Right atrium auricular region (tissue), 2 donors: ENCODE results near the gene ARMC2. TPM values are rescaled to one million over a fixed set of nuclear protein-coding genes. Genes with fewer than 3 reads are reported as not detected.

Source experiments
- DNase-seq: peaks from one replicate; pipeline ENCODE4 v3.0.0-alpha.2; 2019; ENCODE audit warnings: low spot score
- H3K27ac ChIP-seq, 2 donors: fragments of 200-600 bp; sonication (generic); 1 replicate in 1 of 2; 2 replicates in 1 of 2; pipeline ENCODE4 v1.5.1; 2016 to 2019
- H3K27me3 ChIP-seq, 2 donors: fragments of 200-600 bp; sonication (generic); one replicate each; pipeline versions ENCODE4 v1.5.1 to v1.6.0; 2017 to 2019
- H3K36me3 ChIP-seq: fragments of 200-600 bp; sonication (generic); one replicate; pipeline ENCODE4 v1.5.1; 2016
- H3K4me1 ChIP-seq, 2 donors: fragments of 200-600 bp; sonication (generic); one replicate each; pipeline versions ENCODE4 v1.5.1 to v1.6.0; 2017 to 2019
- H3K4me3 ChIP-seq, 2 donors: fragments of 200-600 bp; sonication (generic); 1 replicate in 1 of 2; 2 replicates in 1 of 2; pipeline ENCODE4 v1.5.1; 2017 to 2019; ENCODE audit warnings: mild to moderate bottlenecking in 1 of 2, moderate library complexity in 1 of 2
- H3K9me3 ChIP-seq, 2 donors: fragments of 200-600 bp; sonication (generic); one replicate each; pipeline ENCODE4 v1.5.1; 2019
- CTCF ChIP-seq, 2 donors: fragments of 200-600 bp; sonication (generic); IDR thresholded peaks; one replicate each; pipeline ENCODE4 v1.5.1; 2019; ENCODE audit warnings: antibody characterized with exemption in 2 of 2
- total RNA-seq, 2 donors: library from RNA; depleted of rRNA; stranded (reverse); fragments of >200 nt; gene quantifications; one replicate each; pipeline ENCODE4 v1.1.0, GENCODE V29; 2016

The ARMC2 gene
- total RNA-seq, 2 donors from 2014 or later = 5.3 to 5.5 TPM

GRCh38 chr6:108801366-108801765 lies 46.9 kb upstream of the ARMC2 start:
- no peak overlapping the region for H3K27ac ChIP-seq

GRCh38 chr6:108803982-108804490 lies 44.2 kb upstream of the ARMC2 start:
- DNase-seq = no peak
- Histone ChIP-seq H3K9me3 (no peaks in the 10 kb centered on the region), H3K4me3 (no peak overlapping the region), H3K4me1 (peaks cover 0 to 6% of the 10 kb centered on the region in 2 donors), H3K27ac (no peak overlapping the region), H3K27me3 (no peaks in the 10 kb centered on the region), H3K36me3 (no peaks in the 10 kb centered on the region)
- TF ChIP-seq CTCF (IDR thresholded peaks at IDR 0.05) = no peak

More at GRCh38 chr6:108801366-108801765, 46.9 kb upstream of the ARMC2 start:
- no peak for DNase-seq
- Histone ChIP-seq H3K4me3 (no peak overlapping the region), H3K36me3 (no peaks in the 10 kb centered on the region), H3K27me3 (no peaks in the 10 kb centered on the region), H3K9me3 (no peaks in the 10 kb centered on the region), H3K4me1 (peaks cover 0 to 20% of the 10 kb centered on the region in 2 donors)
- TF ChIP-seq CTCF (IDR thresholded peaks at IDR 0.05) = no peak

- no peak overlapping the region for H3K4me3 ChIP-seq
- peaks cover 0 to 6% of the 10 kb centered on the region in 2 donors for H3K4me1 ChIP-seq
- no peak overlapping the region for H3K27ac ChIP-seq
- H3K27me3 ChIP-seq = no peaks in the 10 kb centered on the region
- no peaks in the 10 kb centered on the region for H3K9me3 ChIP-seq
- no peak for TF ChIP-seq CTCF (IDR thresholded peaks at IDR 0.05)
- no peak for DNase-seq
- H3K36me3 ChIP-seq = no peaks in the 10 kb centered on the region
Measured at GRCh38 chr6:108804956-108805355, 43.3 kb upstream of the ARMC2 start.

- TF ChIP-seq CTCF (IDR thresholded peaks at IDR 0.05) = no peak
- Histone ChIP-seq H3K9me3 (no peaks in the 10 kb centered on the region), H3K36me3 (no peaks in the 10 kb centered on the region), H3K27ac (no peak overlapping the region), H3K4me1 (peaks cover 0 to 4% of the 10 kb centered on the region in 2 donors), H3K4me3 (no peak overlapping the region), H3K27me3 (no peaks in the 10 kb centered on the region)
- no peak for DNase-seq
Measured at GRCh38 chr6:108805611-108806167, 42.5 kb upstream of the ARMC2 start.

GRCh38 chr6:108806171-108806570 lies 42.1 kb upstream of the ARMC2 start:
- Histone ChIP-seq H3K4me3 (no peak overlapping the region), H3K9me3 (no peaks in the 10 kb centered on the region), H3K4me1 (no peaks in the 10 kb centered on the region), H3K27ac (no peak overlapping the region), H3K27me3 (no peaks in the 10 kb centered on the region), H3K36me3 (no peaks in the 10 kb centered on the region)
- DNase-seq = no peak
- TF ChIP-seq CTCF (IDR thresholded peaks at IDR 0.05) = no peak

- Histone ChIP-seq H3K9me3 (no peaks in the 10 kb centered on the region), H3K4me1 (no peaks in the 10 kb centered on the region), H3K27me3 (no peaks in the 10 kb centered on the region), H3K36me3 (no peaks in the 10 kb centered on the region), H3K4me3 (no peak overlapping the region), H3K27ac (no peak overlapping the region)
- DNase-seq = no peak
- TF ChIP-seq CTCF (IDR thresholded peaks at IDR 0.05) = no peak
Measured at GRCh38 chr6:108806665-108807064, 41.6 kb upstream of the ARMC2 start.
